DMS114 treated with DMSO at 0.1 percent for 48 hours (cell line): Measurements from ENCODE around the gene ACE2.

Source experiments
- DNase-seq: peaks from one replicate; lab custom pipeline; 2025; ENCODE audit not compliant: unreplicated experiment; lab: John Stamatoyannopoulos, UW

ACE2 gene

GRCh38 chrX:15579778-15580747 is 20.7 kb downstream of the ACE2 start:
- DNase-seq = no peak

GRCh38 chrX:15576019-15576418 is 24.7 kb downstream of the ACE2 start:
- no peak for DNase-seq

DNA sequence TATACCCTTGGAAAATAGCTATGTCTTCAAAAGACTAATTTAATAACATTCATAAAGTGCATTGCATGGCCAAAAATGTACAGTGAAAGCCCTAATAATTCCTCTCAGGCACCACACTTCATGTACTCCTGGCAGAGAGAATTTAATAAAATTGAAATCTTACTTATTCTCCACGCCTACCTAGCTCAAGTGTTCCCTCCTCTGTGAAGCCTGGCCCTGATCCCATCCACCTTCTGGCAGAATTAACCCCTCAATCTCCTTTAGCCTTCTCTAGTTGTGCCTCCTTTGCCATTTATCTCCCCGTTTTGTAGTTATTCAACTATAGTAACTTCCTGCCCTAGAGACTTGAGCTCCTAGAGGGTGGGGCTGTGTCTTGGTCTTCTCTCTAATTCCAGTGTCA is 26.7 kb downstream of the ACE2 start:
- DNase-seq = no peak

GRCh38 chrX:15570145-15570544 is 30.6 kb downstream of the ACE2 start:
- no peak for DNase-seq

DNA sequence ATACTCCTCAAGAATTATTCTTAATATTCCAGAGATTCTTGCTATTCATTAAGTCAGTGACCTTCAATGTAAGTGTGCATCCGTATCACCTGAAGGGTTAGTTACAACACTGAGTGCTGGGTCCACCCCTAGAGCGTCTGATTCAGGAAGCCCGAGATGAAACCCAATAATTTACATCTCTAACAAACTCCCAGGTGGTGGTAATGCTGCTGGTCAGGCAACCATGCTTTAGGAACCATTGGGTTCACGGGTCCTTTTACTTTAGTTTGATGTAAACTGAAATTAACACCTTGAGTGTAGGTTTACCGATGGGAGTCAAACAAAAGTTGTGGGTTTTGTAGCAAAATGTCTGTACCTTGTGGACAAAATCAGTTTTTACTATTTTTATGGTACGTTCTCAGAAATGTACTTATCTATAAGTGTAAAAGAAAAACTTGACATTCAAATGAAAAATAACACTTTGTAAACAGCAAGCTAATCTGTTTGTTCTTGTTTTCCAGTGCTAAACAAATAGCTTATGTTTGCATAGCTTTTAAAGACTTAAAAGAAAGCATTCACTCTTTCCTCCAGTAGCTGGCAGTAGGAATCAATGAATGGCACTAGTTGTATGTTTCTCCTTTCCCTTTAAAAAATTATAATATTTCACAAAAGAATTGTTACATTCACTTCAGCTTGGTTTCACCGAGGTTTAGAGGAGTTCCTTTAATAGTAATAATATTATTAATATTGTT is 32.7 kb downstream of the ACE2 start:
- DNase-seq = peak; percentile 5

GRCh38 chrX:15567267-15567666 is 33.5 kb downstream of the ACE2 start:
- no peak for DNase-seq

DNA sequence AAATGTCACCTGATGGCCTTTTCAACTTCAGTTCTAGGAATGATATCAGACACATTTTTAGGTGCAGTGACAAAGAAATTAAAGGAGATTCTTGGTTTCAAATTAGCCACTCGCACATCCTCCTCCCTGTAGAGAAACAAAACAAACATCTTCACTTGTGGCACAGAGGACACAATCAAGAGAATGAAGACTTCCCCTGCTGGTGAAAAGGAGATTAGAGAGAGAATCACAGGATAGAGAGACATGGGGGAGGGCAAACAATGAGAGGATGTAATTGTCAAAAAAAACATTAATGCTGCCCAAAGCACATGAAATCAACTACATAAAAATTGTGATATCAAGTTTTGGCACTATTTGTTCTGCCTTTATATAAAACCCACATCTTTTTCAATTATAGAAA is 34.5 kb downstream of the ACE2 start:
- no peak for DNase-seq

- DNase-seq = peak; percentile 11
These were observed 35.7 kb downstream of the ACE2 start for GRCh38 chrX:15564981-15565579.

DNA sequence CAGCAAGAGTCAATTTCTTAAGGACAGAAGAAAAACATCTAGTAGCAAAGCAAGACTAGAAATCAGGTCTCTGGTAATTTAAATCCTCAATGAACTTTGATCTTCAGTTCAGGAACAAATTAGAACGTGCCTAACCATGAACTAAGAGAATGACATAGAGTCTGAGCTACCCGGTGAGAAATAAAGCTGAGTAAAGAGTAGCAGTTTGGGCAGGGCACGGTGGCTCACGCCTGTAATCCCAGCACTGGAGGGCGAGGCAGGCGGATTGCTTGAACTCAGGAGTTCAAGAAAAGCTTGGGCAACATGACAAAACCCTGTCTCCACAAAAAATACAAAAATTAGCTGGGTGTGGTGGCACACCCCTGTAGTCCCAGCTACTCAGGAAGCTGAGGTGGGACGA is 37.7 kb downstream of the ACE2 start:
- no peak for DNase-seq

DNA sequence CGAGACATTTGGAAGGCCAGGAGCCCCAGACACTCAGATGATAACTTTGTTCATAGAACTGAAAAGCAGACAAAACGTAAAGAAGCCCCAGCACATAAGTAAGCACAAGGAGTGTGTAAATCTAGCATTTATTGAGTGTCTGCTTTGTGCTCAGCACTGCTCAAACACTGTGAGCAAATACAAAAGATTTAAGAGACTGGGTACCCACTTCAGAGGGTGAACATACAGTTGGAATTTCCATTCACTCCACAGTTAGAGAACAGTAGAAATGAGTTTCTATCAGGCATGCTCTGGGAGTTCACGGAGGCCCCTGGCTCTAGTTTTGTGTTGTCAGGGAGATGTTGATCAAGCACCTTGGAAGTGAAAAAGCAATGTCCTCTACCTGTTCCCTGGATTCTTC is 39.8 kb downstream of the ACE2 start:
- DNase-seq = no peak

GRCh38 chrX:15559227-15559626 is 41.5 kb downstream of the ACE2 start:
- DNase-seq = no peak

- DNase-seq = no peak
These were observed 51.4 kb downstream of the ACE2 start for GRCh38 chrX:15549189-15550012.

DNA sequence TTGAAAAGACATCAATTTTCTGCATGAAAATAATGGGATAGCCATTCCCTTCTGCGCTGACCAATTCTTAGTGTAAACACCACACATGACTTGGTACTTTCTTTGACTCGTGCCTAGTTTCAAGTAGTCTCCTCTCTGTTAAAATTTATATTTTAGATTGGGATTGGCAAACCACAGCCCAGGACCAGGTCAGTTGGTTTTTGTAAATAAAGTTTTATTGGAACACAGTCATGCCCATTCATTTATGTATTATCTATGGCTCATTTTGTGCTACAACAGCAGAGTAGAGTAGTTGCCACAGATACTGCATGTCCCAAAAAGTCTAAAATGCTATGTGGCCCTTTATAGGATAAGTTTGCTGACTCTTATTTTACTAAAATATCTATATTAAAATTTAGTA is 53.4 kb downstream of the ACE2 start:
- no peak for DNase-seq

DNA sequence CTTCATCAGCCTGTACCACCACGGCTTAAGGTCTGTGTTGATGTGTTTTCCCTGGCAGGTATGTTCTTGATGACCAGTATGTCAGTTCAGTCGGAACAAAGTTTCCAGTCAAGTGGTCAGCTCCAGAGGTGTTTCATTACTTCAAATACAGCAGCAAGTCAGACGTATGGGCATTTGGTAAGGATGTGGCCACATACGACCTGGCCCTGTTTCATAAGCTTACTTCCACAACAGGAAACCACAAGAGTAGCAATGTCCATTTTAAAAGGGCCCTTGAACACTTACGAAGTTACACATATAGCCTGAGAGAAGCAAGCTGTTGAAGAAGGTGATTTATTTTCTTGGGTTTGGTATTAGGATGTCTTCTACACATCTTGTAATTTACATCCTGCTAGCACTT is 54.0 kb downstream of the ACE2 start:
- no peak for DNase-seq

- DNase-seq = no peak
These were observed 70.4 kb downstream of the ACE2 start for GRCh38 chrX:15530318-15530717.

- DNase-seq = no peak
These were observed 71.6 kb downstream of the ACE2 start for GRCh38 chrX:15529165-15529564.

- DNase-seq = no peak
These were observed 74.9 kb downstream of the ACE2 start for GRCh38 chrX:15525664-15526416.

- DNase-seq = no peak
These were observed 76.3 kb downstream of the ACE2 start for GRCh38 chrX:15524417-15524816.

DNA sequence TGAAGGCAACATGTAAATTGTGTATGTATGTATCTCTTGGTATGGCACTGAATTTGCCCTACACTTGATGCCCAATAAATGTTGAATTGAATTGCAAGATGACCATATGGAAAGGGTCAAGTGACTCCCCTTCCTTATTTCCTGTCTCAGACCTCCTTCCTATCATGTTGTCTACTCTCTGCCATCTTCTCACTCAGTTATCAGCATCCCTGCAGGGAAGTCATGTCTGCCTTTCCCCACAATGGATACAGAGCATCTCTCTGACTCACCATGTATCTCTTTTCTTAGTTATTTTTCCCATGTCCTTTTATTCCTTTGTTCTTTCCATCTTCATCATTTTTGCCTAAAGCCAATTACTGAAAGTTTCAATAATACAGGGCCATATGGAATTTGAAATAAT is 77.7 kb downstream of the ACE2 start:
- no peak for DNase-seq

GRCh38 chrX:15522464-15522863 is 78.3 kb downstream of the ACE2 start:
- no peak for DNase-seq
